GM19025 (cell line): ENCODE results near the gene KDM4C.

Experiments
- ATAC-seq: cut with Tn5 transposase; IDR thresholded peaks from one replicate; pipeline ENCODE4 v1.9.1; 2021; ENCODE audit warnings: mild to moderate bottlenecking, low read depth, moderate library complexity; ENCODE audit not compliant: unreplicated experiment

The KDM4C gene

GRCh38 chr9:7121055-7121454 lies 363.3 kb downstream of the KDM4C start:
- peak; percentile 64 for ATAC-seq

- ATAC-seq, result no peak
Observed at GRCh38 chr9:7121664-7122063, 363.9 kb downstream of the KDM4C start.

GRCh38 chr9:7123743-7124142 lies 366.0 kb downstream of the KDM4C start:
- ATAC-seq, result no peak

- ATAC-seq, result no peak
Observed at GRCh38 chr9:7125231-7125630, 367.5 kb downstream of the KDM4C start.

GRCh38 chr9:7129391-7129790 lies 371.6 kb downstream of the KDM4C start:
- ATAC-seq, result no peak

GRCh38 chr9:7130266-7130820 lies 372.6 kb downstream of the KDM4C start:
- no peak for ATAC-seq

GRCh38 chr9:7132605-7133004 lies 374.8 kb downstream of the KDM4C start:
- no peak for ATAC-seq

GRCh38 chr9:7135735-7136134 lies 378.0 kb downstream of the KDM4C start:
- ATAC-seq, result no peak

GRCh38 chr9:7137040-7137439 lies 379.3 kb downstream of the KDM4C start:
- no peak for ATAC-seq

GRCh38 chr9:7137571-7137970 lies 379.8 kb downstream of the KDM4C start:
- ATAC-seq, result no peak

GRCh38 chr9:7139886-7140285 lies 382.1 kb downstream of the KDM4C start:
- ATAC-seq, result no peak

- ATAC-seq, result no peak
Observed at GRCh38 chr9:7140401-7140800, 382.6 kb downstream of the KDM4C start.

GRCh38 chr9:7143645-7144200 lies 385.9 kb downstream of the KDM4C start:
- no peak for ATAC-seq

GRCh38 chr9:7144265-7145046 lies 386.7 kb downstream of the KDM4C start:
- ATAC-seq, result no peak

- no peak for ATAC-seq
Observed at GRCh38 chr9:7145361-7146069, 387.7 kb downstream of the KDM4C start.

GRCh38 chr9:7146582-7146981 lies 388.8 kb downstream of the KDM4C start:
- ATAC-seq, result no peak

GRCh38 chr9:7147121-7148090 lies 389.6 kb downstream of the KDM4C start:
- ATAC-seq, result no peak

GRCh38 chr9:7148243-7148765 lies 390.5 kb downstream of the KDM4C start:
- ATAC-seq, result no peak

GRCh38 chr9:7149258-7149657 lies 391.5 kb downstream of the KDM4C start:
- ATAC-seq, result no peak
